Cardiac muscle cell (in vitro differentiated cells and primary cell): ENCODE measurements around the gene COL7A1. TPM values are rescaled to one million over a fixed set of nuclear protein-coding genes. Genes with fewer than 3 reads are reported as not detected.

Source experiments
- DNase-seq, 2 donors: peaks; one replicate each; pipeline versions ENCODE4 v3.0.0 to v3.0.0-alpha.2; 2010 to 2017; ENCODE audit warnings: low read depth in 1 of 2, low spot score in 1 of 2
- H3K27ac ChIP-seq: fragments of 200-600 bp; sonication (generic); 2 replicates; pipeline ENCODE4 v1.5.1; 2016
- H3K27me3 ChIP-seq: fragments of 200-600 bp; sonication (generic); 2 replicates; pipeline ENCODE4 v1.6.0; 2016; ENCODE audit warnings: control low read depth
- H3K36me3 ChIP-seq: fragments of 200-600 bp; sonication (generic); 2 replicates; pipeline ENCODE4 v1.5.1; 2016; ENCODE audit warnings: control low read depth
- H3K4me1 ChIP-seq: fragments of 200-600 bp; sonication (generic); 2 replicates; pipeline ENCODE4 v1.8.1; 2017; ENCODE audit warnings: low read depth, mild to moderate bottlenecking, mixed run types
- H3K4me3 ChIP-seq: fragments of 200-600 bp; sonication (generic); 2 replicates; pipeline ENCODE4 v1.5.1; 2016; ENCODE audit warnings: mild to moderate bottlenecking
- H3K9me3 ChIP-seq: fragments of 200-600 bp; sonication (generic); 2 replicates; pipeline ENCODE4 v1.5.1; 2017; ENCODE audit warnings: low read depth, mild to moderate bottlenecking, control low read depth
- polyA plus RNA-seq: library from polyadenylated mRNA; unstranded; fragments of >200 nt; fragmentation: Nextera tagmentation; extraction: Ambion mirVana; gene quantifications from 2 replicates; pipeline ENCODE4 v1.2.1, GENCODE V29; 2016
- total RNA-seq: library from RNA; depleted of rRNA; stranded (reverse); fragments of >200 nt; gene quantifications from 2 replicates; pipeline ENCODE4 v1.2.3, GENCODE V29; 2016
- TF ChIP-seq, protein P1 (sequence below): IDR thresholded peaks from 2 replicates; pipeline ENCODE4 v1.5.1; 2012; ENCODE audit warnings: low read depth, mild to moderate bottlenecking, low read length

COL7A1 gene
- total and polyA plus RNA-seq, 2 experiments from 2014 or later: 53.8 to 63.0 TPM

DNA sequence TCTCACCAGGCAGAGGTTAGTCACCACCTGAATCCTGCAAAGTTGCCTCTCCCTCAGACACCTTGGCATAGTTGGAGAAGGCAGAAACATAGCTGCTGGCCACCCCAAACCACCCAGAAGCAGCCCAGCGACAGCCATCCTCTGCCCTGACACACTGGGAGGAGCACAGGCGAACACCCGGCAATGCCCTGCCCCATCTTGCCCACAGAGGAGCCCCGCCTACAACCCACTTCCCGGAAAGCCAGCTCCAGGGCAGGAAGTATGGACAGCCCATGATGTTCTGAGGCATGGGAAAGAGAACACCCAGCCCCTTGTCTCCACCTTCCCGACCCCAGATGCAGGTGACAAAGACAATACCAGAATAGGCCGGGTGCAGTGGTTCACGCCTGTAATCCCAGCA is 78.6 kb downstream of the COL7A1 start:
- DNase-seq: no peak
- Histone ChIP-seq H3K4me1 (no peaks in the 10 kb centered on the region), H3K9me3 (no peaks in the 10 kb centered on the region), H3K27me3 (no peaks in the 10 kb centered on the region), H3K27ac (no peak overlapping the region), H3K36me3 (peaks cover 26% of the 10 kb centered on the region), H3K4me3 (no peak overlapping the region)
- TF ChIP-seq, protein P1, sequence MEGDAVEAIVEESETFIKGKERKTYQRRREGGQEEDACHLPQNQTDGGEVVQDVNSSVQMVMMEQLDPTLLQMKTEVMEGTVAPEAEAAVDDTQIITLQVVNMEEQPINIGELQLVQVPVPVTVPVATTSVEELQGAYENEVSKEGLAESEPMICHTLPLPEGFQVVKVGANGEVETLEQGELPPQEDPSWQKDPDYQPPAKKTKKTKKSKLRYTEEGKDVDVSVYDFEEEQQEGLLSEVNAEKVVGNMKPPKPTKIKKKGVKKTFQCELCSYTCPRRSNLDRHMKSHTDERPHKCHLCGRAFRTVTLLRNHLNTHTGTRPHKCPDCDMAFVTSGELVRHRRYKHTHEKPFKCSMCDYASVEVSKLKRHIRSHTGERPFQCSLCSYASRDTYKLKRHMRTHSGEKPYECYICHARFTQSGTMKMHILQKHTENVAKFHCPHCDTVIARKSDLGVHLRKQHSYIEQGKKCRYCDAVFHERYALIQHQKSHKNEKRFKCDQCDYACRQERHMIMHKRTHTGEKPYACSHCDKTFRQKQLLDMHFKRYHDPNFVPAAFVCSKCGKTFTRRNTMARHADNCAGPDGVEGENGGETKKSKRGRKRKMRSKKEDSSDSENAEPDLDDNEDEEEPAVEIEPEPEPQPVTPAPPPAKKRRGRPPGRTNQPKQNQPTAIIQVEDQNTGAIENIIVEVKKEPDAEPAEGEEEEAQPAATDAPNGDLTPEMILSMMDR: no peak

DNA sequence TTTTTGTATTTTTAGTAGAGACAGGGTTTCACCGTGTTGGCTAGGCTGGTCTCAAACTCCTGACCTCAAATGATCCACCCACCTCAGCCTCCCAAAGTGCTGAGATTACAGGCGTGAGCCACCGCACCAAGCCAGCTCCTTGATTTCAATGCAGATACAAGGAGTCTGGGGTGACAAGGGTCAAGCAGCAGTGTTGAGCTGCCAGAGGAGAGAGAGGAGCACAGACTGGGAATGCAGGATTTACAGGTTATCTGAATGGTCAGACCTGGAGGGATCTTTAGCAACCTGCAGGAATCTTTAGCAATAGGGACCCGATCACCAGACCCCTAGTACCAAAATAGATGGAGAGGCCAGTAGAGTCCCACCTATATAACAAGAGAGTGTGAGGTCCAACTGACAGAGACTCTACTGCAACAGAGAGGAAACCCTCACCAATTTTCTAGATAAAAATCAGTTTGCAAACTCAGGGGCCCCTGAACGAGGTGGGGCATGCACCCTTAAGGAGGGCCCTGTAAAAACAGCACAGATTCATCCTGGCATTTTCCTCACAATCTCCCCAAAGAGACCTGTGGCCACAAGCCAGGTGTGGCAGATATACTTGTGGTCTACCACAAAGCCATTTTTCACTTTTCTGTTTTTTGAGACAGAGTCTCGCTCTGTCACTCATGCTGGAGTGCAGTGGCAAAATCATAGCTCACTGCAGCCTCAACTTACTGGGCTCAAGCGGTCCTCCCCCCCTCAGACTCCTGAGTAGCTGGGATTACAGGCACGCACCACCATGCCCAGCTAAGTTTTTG is 80.5 kb downstream of the COL7A1 start:
- Histone ChIP-seq H3K4me1 (no peaks in the 10 kb centered on the region), H3K4me3 (no peak overlapping the region), H3K36me3 (peaks cover 16% of the 10 kb centered on the region), H3K27me3 (no peaks in the 10 kb centered on the region), H3K27ac (no peak overlapping the region), H3K9me3 (no peaks in the 10 kb centered on the region)
- no peak for DNase-seq
- TF ChIP-seq, protein P1: no peak

Other genes starting within 250 kb of the COL7A1 start
- gene FBXW12, start 223.1 kb downstream of the COL7A1 start, total RNA-seq: 0.51 TPM in 1 of 2 replicates, not detected in the other
- gene FBXW12, start 223.1 kb downstream of the COL7A1 start, polyA plus RNA-seq: 0.39 TPM in 1 of 2 replicates, not detected in the other
- 38.5 and 47.1 TPM in 2 replicates for gene PLXNB1, start 165.2 kb downstream of the COL7A1 start, total RNA-seq
- 23.9 and 28.3 TPM in 2 replicates for gene PLXNB1, start 165.2 kb downstream of the COL7A1 start, polyA plus RNA-seq
- 18.6 and 20.2 TPM in 2 replicates for gene CCDC51, start 155.2 kb downstream of the COL7A1 start, total RNA-seq
- 29.3 and 31.4 TPM in 2 replicates for gene CCDC51, start 155.2 kb downstream of the COL7A1 start, polyA plus RNA-seq
- 172 and 395 TPM in 2 replicates for gene TMA7, start 155.1 kb downstream of the COL7A1 start, total RNA-seq
- gene TMA7, start 155.1 kb downstream of the COL7A1 start, polyA plus RNA-seq: 517 and 609 TPM in 2 replicates
- gene ATRIP, start 148.6 kb downstream of the COL7A1 start, total RNA-seq: 8.7 and 9.4 TPM in 2 replicates
- 6.4 and 11.2 TPM in 2 replicates for gene ATRIP, start 148.6 kb downstream of the COL7A1 start, polyA plus RNA-seq
- 68.0 and 86.0 TPM in 2 replicates for gene SHISA5, start 91.2 kb downstream of the COL7A1 start, total RNA-seq
- gene SHISA5, start 91.2 kb downstream of the COL7A1 start, polyA plus RNA-seq: 92.3 and 147 TPM in 2 replicates
- 64.9 and 94.4 TPM in 2 replicates for gene PFKFB4, start 38.5 kb downstream of the COL7A1 start, total RNA-seq
- gene PFKFB4, start 38.5 kb downstream of the COL7A1 start, polyA plus RNA-seq: 43.8 and 74.7 TPM in 2 replicates
- 0.81 and 1.1 TPM in 2 replicates for gene UCN2, start 31.5 kb downstream of the COL7A1 start, total RNA-seq
- 0.47 and 0.95 TPM in 2 replicates for gene UCN2, start 31.5 kb downstream of the COL7A1 start, polyA plus RNA-seq
- gene UQCRC1, start 14.3 kb upstream of the COL7A1 start, total RNA-seq: 620 and 675 TPM in 2 replicates
- 735 and 870 TPM in 2 replicates for gene UQCRC1, start 14.3 kb upstream of the COL7A1 start, polyA plus RNA-seq
- not detected in 2 replicates for gene TMEM89, start 26.4 kb upstream of the COL7A1 start, total RNA-seq
- 0.59 TPM in 1 of 2 replicates, not detected in the other for gene TMEM89, start 26.4 kb upstream of the COL7A1 start, polyA plus RNA-seq
- gene SLC26A6, start 40.1 kb upstream of the COL7A1 start, total RNA-seq: 55.8 and 87.4 TPM in 2 replicates
- 52.0 and 68.1 TPM in 2 replicates for gene SLC26A6, start 40.1 kb upstream of the COL7A1 start, polyA plus RNA-seq
- 5.4 and 5.9 TPM in 2 replicates for gene CELSR3, start 67.6 kb upstream of the COL7A1 start, total RNA-seq
- 3.1 and 3.4 TPM in 2 replicates for gene CELSR3, start 67.6 kb upstream of the COL7A1 start, polyA plus RNA-seq
- 68.7 and 73.4 TPM in 2 replicates for gene NCKIPSD, start 90.6 kb upstream of the COL7A1 start, total RNA-seq
- 49.6 and 51.7 TPM in 2 replicates for gene NCKIPSD, start 90.6 kb upstream of the COL7A1 start, polyA plus RNA-seq
- gene IP6K2, start 121.9 kb upstream of the COL7A1 start, total RNA-seq: 87.4 and 119 TPM in 2 replicates
- gene IP6K2, start 121.9 kb upstream of the COL7A1 start, polyA plus RNA-seq: 130 and 140 TPM in 2 replicates